ENCODE data around the gene PTPDC1.

PTPDC1 gene

GRCh38 chr9:94140418-94140780, 56.1 kb downstream of the PTPDC1 start:
- no peak for DNase-seq (ENCODE audit: low read depth)
- no peak overlapping the region for H3K4me3 ChIP-seq (ENCODE audit: control insufficient read depth, low read depth, low read length)
- no peak for TF ChIP-seq CTCF (IDR thresholded peaks at IDR 0.05; ENCODE audit: control insufficient read depth, insufficient read depth, low read depth, low read length, missing control alignments)

GRCh38 chr9:94140791-94141790, 56.8 kb downstream of the PTPDC1 start:
- TF ChIP-seq CTCF (IDR thresholded peaks at IDR 0.05; ENCODE audit: control insufficient read depth, insufficient read depth, low read depth, low read length, missing control alignments), result no peak
- no peak for DNase-seq (ENCODE audit: low read depth)
- H3K4me3 ChIP-seq (ENCODE audit: control insufficient read depth, low read depth, low read length), result no peak overlapping the region

GRCh38 chr9:94142353-94142752, 58.1 kb downstream of the PTPDC1 start:
- DNase-seq (ENCODE audit: low read depth), result no peak
- TF ChIP-seq CTCF (IDR thresholded peaks at IDR 0.05; ENCODE audit: control insufficient read depth, insufficient read depth, low read depth, low read length, missing control alignments), result no peak
- no peak overlapping the region for H3K4me3 ChIP-seq (ENCODE audit: control insufficient read depth, low read depth, low read length)

- no peak for TF ChIP-seq CTCF (IDR thresholded peaks at IDR 0.05; ENCODE audit: control insufficient read depth, insufficient read depth, low read depth, low read length, missing control alignments)
- DNase-seq (ENCODE audit: low read depth), result peak; percentile 28
- H3K4me3 ChIP-seq (ENCODE audit: control insufficient read depth, low read depth, low read length), result no peak overlapping the region
These were observed 60.1 kb downstream of the PTPDC1 start for GRCh38 chr9:94144394-94144793.

- H3K4me3 ChIP-seq (ENCODE audit: control insufficient read depth, low read depth, low read length), result no peak overlapping the region
- no peak for TF ChIP-seq CTCF (IDR thresholded peaks at IDR 0.05; ENCODE audit: control insufficient read depth, insufficient read depth, low read depth, low read length, missing control alignments)
- DNase-seq (ENCODE audit: low read depth), result no peak
These were observed 61.4 kb downstream of the PTPDC1 start for GRCh38 chr9:94145640-94146039.

GRCh38 chr9:94147776-94148175, 63.5 kb downstream of the PTPDC1 start:
- no peak for DNase-seq (ENCODE audit: low read depth)
- no peak for TF ChIP-seq CTCF (IDR thresholded peaks at IDR 0.05; ENCODE audit: control insufficient read depth, insufficient read depth, low read depth, low read length, missing control alignments)
- H3K4me3 ChIP-seq (ENCODE audit: control insufficient read depth, low read depth, low read length), result no peak overlapping the region

Data from AG09309 (cell line).